ENCODE measurements around the gene ARID4B. TPM values are rescaled to one million over a fixed set of nuclear protein-coding genes. Genes with fewer than 3 reads are reported as not detected.
"Not testable (repeated sequence)": the region's sequence is repeated elsewhere in the genome, so short reads cannot be mapped to it uniquely, and the experiment has no call there.

ARID4B gene
- total RNA-seq, 1 donor from 2014 or later: 20.0 TPM

- peak within 1 kb of the TSS; percentile 80 for H3K4me3 ChIP-seq (ENCODE audit: low read depth, low read length)
- H3K27me3 ChIP-seq (ENCODE audit: control insufficient read depth, insufficient read depth, low read length): no peaks in the 10 kb centered on the region
- peak; percentile 95 for DNase-seq (ENCODE audit: low read depth)
- H3K36me3 ChIP-seq (ENCODE audit: control insufficient read depth, insufficient read depth, low read length): no peaks in the 10 kb centered on the region
- TF ChIP-seq, protein P1, sequence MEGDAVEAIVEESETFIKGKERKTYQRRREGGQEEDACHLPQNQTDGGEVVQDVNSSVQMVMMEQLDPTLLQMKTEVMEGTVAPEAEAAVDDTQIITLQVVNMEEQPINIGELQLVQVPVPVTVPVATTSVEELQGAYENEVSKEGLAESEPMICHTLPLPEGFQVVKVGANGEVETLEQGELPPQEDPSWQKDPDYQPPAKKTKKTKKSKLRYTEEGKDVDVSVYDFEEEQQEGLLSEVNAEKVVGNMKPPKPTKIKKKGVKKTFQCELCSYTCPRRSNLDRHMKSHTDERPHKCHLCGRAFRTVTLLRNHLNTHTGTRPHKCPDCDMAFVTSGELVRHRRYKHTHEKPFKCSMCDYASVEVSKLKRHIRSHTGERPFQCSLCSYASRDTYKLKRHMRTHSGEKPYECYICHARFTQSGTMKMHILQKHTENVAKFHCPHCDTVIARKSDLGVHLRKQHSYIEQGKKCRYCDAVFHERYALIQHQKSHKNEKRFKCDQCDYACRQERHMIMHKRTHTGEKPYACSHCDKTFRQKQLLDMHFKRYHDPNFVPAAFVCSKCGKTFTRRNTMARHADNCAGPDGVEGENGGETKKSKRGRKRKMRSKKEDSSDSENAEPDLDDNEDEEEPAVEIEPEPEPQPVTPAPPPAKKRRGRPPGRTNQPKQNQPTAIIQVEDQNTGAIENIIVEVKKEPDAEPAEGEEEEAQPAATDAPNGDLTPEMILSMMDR (IDR thresholded peaks at IDR 0.05; ENCODE audit: insufficient read depth, low read length, poor library complexity, severe bottlenecking): peak; percentile 18
Observed at GRCh38 chr1:235367000-235367908, 39.3 kb upstream of the ARID4B start, which contains the start of gene TBCE. TSS of gene TBCE (plus strand) at chr1:235367427. CDS start at chr1:235380050, 12,623 bp downstream.

GRCh38 chr1:235366286-235366685, 38.3 kb upstream of the ARID4B start:
- Histone ChIP-seq H3K36me3 (ENCODE audit: control insufficient read depth, insufficient read depth, low read length) (no peaks in the 10 kb centered on the region), H3K27me3 (ENCODE audit: control insufficient read depth, insufficient read depth, low read length) (no peaks in the 10 kb centered on the region), H3K4me3 (ENCODE audit: low read depth, low read length) (no peak overlapping the region)
- TF ChIP-seq, protein P1 (IDR thresholded peaks at IDR 0.05; ENCODE audit: insufficient read depth, low read length, poor library complexity, severe bottlenecking): no peak
- DNase-seq (ENCODE audit: low read depth): no peak

- not testable (repeated sequence) for H3K4me3 ChIP-seq (ENCODE audit: low read depth, low read length); H3K27me3 ChIP-seq (ENCODE audit: control insufficient read depth, insufficient read depth, low read length); H3K36me3 ChIP-seq (ENCODE audit: control insufficient read depth, insufficient read depth, low read length); DNase-seq (ENCODE audit: low read depth)
Observed at GRCh38 chr1:235364189-235364588, 36.2 kb upstream of the ARID4B start.

- TF ChIP-seq, protein P1 (IDR thresholded peaks at IDR 0.05; ENCODE audit: insufficient read depth, low read length, poor library complexity, severe bottlenecking): no peak
- DNase-seq (ENCODE audit: low read depth): no peak
- Histone ChIP-seq H3K36me3 (ENCODE audit: control insufficient read depth, insufficient read depth, low read length) (no peaks in the 10 kb centered on the region), H3K4me3 (ENCODE audit: low read depth, low read length) (no peak overlapping the region), H3K27me3 (ENCODE audit: control insufficient read depth, insufficient read depth, low read length) (no peaks in the 10 kb centered on the region)
Observed at GRCh38 chr1:235358899-235359298, 30.9 kb upstream of the ARID4B start.

- Histone ChIP-seq H3K27me3 (ENCODE audit: control insufficient read depth, insufficient read depth, low read length) (no peaks in the 10 kb centered on the region), H3K4me3 (ENCODE audit: low read depth, low read length) (no peak overlapping the region), H3K36me3 (ENCODE audit: control insufficient read depth, insufficient read depth, low read length) (no peaks in the 10 kb centered on the region)
- TF ChIP-seq, protein P1 (IDR thresholded peaks at IDR 0.05; ENCODE audit: insufficient read depth, low read length, poor library complexity, severe bottlenecking): no peak
- DNase-seq (ENCODE audit: low read depth): no peak
Observed at GRCh38 chr1:235357485-235358373, 29.8 kb upstream of the ARID4B start.

DNA sequence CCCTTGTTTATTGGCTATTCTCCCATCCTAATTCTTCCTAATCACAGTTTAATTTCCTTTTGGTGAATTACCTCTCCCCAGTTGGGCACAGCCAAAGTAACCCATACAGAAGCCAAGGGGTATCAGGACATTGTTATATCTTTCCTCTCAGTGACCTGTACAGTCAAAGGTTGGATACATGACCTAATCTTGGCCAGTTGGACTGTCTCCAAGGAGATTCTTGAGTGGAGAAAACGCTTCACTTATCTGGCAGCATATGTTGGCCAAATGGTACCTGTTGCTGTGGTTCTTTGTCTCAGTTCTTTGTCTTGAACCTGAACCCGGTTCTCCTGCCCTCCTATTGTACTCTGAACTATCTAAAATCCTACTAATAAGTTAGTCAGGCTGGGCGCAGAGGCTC, 23.9 kb upstream of the ARID4B start:
- DNase-seq (ENCODE audit: low read depth): no peak
- H3K27me3 ChIP-seq (ENCODE audit: control insufficient read depth, insufficient read depth, low read length): no peaks in the 10 kb centered on the region
- no peaks in the 10 kb centered on the region for H3K36me3 ChIP-seq (ENCODE audit: control insufficient read depth, insufficient read depth, low read length)
- TF ChIP-seq, protein P1 (IDR thresholded peaks at IDR 0.05; ENCODE audit: insufficient read depth, low read length, poor library complexity, severe bottlenecking): no peak
- H3K4me3 ChIP-seq (ENCODE audit: low read depth, low read length): no peak overlapping the region

All from kidney epithelial cell (primary cell).